Measurements from ENCODE around the gene DDIT4. TPM values are rescaled to one million over a fixed set of nuclear protein-coding genes. Genes with fewer than 3 reads are reported as not detected.

The DDIT4 gene
- total and polyA plus RNA-seq, 9 of the 15 experiments (the other 6 are each of a cell fraction or from before 2014, with no cell fraction given) = 8.2 to 675 (median 159) TPM

DNA sequence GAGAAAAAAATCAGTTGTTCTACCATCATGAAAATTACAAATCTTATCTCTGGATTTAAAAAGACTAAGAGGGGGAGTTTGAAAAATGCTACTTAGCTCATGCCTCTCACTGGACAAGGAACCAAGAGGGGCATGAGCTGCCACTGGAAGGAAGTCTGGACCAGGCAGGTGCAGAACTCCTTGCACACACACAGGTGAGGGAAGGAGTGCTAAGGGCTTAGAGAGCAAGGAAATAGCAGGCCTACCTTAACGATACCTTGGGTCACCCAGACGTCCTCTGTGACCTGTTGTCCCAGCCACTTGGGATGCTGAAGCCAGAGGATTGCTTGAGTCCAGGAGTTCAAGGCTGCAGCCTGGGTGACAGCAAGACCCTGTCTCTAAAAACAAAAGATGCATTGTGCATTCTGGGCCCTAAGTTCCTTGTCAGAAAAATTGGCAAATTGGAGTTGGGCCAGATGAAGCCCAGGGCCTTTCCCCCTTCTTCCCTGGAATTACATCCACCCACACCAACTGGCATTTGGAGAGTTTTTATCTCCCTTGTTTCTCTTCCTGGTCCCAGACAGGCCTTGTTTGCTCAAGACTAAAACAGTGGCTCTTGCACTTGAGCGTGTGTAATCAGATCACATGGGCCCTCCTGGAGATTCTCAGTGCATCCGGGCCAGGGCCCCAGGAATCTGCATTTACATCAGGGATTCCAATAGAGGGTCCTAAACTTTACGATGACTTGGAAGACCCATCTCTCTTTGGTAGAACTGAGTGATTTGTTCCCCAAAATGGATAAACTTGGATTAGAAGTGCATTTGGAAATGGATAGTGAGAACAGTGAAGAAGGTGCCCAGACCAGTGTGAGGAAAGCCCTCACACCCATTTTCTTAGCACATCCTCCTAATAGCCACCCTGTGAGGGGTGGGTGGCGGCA lies 3.0 kb downstream of the DDIT4 start (continued):
- TF ChIP-seq, protein P1, sequence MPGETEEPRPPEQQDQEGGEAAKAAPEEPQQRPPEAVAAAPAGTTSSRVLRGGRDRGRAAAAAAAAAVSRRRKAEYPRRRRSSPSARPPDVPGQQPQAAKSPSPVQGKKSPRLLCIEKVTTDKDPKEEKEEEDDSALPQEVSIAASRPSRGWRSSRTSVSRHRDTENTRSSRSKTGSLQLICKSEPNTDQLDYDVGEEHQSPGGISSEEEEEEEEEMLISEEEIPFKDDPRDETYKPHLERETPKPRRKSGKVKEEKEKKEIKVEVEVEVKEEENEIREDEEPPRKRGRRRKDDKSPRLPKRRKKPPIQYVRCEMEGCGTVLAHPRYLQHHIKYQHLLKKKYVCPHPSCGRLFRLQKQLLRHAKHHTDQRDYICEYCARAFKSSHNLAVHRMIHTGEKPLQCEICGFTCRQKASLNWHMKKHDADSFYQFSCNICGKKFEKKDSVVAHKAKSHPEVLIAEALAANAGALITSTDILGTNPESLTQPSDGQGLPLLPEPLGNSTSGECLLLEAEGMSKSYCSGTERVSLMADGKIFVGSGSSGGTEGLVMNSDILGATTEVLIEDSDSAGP (CRISPR knock-in tag; IDR thresholded peaks at IDR 0.05) = peak; percentile 44; the same call in 1 of the 2 replicates
- TF ChIP-seq JUNB (CRISPR knock-in tag; conservative IDR thresholded peaks at IDR 0.05) = peak; percentile 78
- no peak for TF ChIP-seq ADNP (tag; IDR thresholded peaks at IDR 0.05)
- no peak for TF ChIP-seq SMAD2 (IDR thresholded peaks at IDR 0.05; ENCODE audit: low read depth, low read length)
- no peak for TF ChIP-seq RBM14 (IDR thresholded peaks at IDR 0.05; ENCODE audit: borderline replicate concordance, insufficient read depth, low read depth, low read length)
- TF ChIP-seq ARNT (IDR thresholded peaks at IDR 0.05) = no peak
- no peak for TF ChIP-seq LARP7 (IDR thresholded peaks at IDR 0.05)
- TF ChIP-seq PURB (CRISPR knock-in tag; IDR thresholded peaks at IDR 0.05; ENCODE audit: low read depth) = no peak
- TF ChIP-seq POLR2A (conservative IDR thresholded peaks at IDR 0.05) = peak; percentile 79
- TF ChIP-seq ARHGAP35 (IDR thresholded peaks at IDR 0.05; ENCODE audit: partially characterized antibody) = no peak
- TF ChIP-seq CREB3L1 (IDR thresholded peaks at IDR 0.05; ENCODE audit: borderline replicate concordance, low read depth) = no peak
- TF ChIP-seq FOXA1 (IDR thresholded peaks at IDR 0.05; ENCODE audit: borderline replicate concordance) = no peak
- TF ChIP-seq TBP (optimal IDR thresholded peaks at IDR 0.05; ENCODE audit: low read depth, low read length) = no peak
- peak; percentile 81 for TF ChIP-seq ZSCAN32 (CRISPR knock-in tag; IDR thresholded peaks at IDR 0.05)
- no peak for TF ChIP-seq FOXK2 (conservative IDR thresholded peaks at IDR 0.05 in 1 of 2, IDR thresholded peaks at IDR 0.05 in 1 of 2; ENCODE audit: low read depth in 2 of 2)
- TF ChIP-seq HCFC1 (IDR thresholded peaks at IDR 0.05; ENCODE audit: low read depth, low read length) = no peak
- TF ChIP-seq ZNF518B (CRISPR knock-in tag; IDR thresholded peaks at IDR 0.05) = peak; percentile 56
- TF ChIP-seq CHD1 (IDR thresholded peaks at IDR 0.05; ENCODE audit: low read length) = no peak
- no peak for TF ChIP-seq CCAR2 (IDR thresholded peaks at IDR 0.05; ENCODE audit: low read depth, low read length)
- no peak for TF ChIP-seq TARDBP (IDR thresholded peaks at IDR 0.05)
- TF ChIP-seq ZNF717 (CRISPR knock-in tag; IDR thresholded peaks at IDR 0.05) = peak; percentile 96
- peak; percentile 99 for TF ChIP-seq PHB (CRISPR knock-in tag; IDR thresholded peaks at IDR 0.05)
- TF ChIP-seq TCFL5 (CRISPR knock-in tag; conservative IDR thresholded peaks at IDR 0.05) = peak; percentile 72; the same call in 1 of the 2 replicates
